GM18526 (cell line): ENCODE results near the gene SH3TC2.

Experiments used
- POLR2A ChIP-seq: IDR thresholded peaks from 3 replicates; pipeline ENCODE4 v1.6.1; 2011; ENCODE audit not compliant: insufficient read length; ENCODE audit errors: extremely low read depth

The SH3TC2 gene

GRCh38 chr5:149071216-149071615 lies 8.4 kb upstream of the SH3TC2 start:
- no peak for TF ChIP-seq POLR2A

GRCh38 chr5:149069711-149070110 lies 6.8 kb upstream of the SH3TC2 start:
- TF ChIP-seq POLR2A, result no peak

GRCh38 chr5:149063896-149064478 lies 1.1 kb upstream of the SH3TC2 start:
- TF ChIP-seq POLR2A, result no peak

- TF ChIP-seq POLR2A, result no peak
Measured at GRCh38 chr5:149062371-149063016, 368 bp downstream of the SH3TC2 start.

- no peak for TF ChIP-seq POLR2A
Measured at GRCh38 chr5:149061341-149061740, 1.5 kb downstream of the SH3TC2 start.

- TF ChIP-seq POLR2A, result no peak
Measured at GRCh38 chr5:149060325-149060724, 2.5 kb downstream of the SH3TC2 start.

GRCh38 chr5:149056616-149057165 lies 6.2 kb downstream of the SH3TC2 start:
- TF ChIP-seq POLR2A, result no peak

- TF ChIP-seq POLR2A, result no peak
Measured at GRCh38 chr5:149054416-149054815, 8.4 kb downstream of the SH3TC2 start.

- no peak for TF ChIP-seq POLR2A
Measured at GRCh38 chr5:149053072-149053695, 9.7 kb downstream of the SH3TC2 start.

- TF ChIP-seq POLR2A, result no peak
Measured at GRCh38 chr5:149049371-149049781, 13.5 kb downstream of the SH3TC2 start.

- TF ChIP-seq POLR2A, result no peak
Measured at GRCh38 chr5:149048811-149049210, 14.1 kb downstream of the SH3TC2 start.

GRCh38 chr5:149047462-149047861 lies 15.4 kb downstream of the SH3TC2 start:
- no peak for TF ChIP-seq POLR2A

GRCh38 chr5:149046196-149046829 lies 16.5 kb downstream of the SH3TC2 start:
- TF ChIP-seq POLR2A, result no peak

- no peak for TF ChIP-seq POLR2A
Measured at GRCh38 chr5:149045089-149045460, 17.8 kb downstream of the SH3TC2 start.

- no peak for TF ChIP-seq POLR2A
Measured at GRCh38 chr5:149044453-149045088, 18.3 kb downstream of the SH3TC2 start.
